Neural cell (in vitro differentiated cells): Measurements from ENCODE around the gene TRAF2. TPM values are rescaled to one million over a fixed set of nuclear protein-coding genes. Genes with fewer than 3 reads are reported as not detected.

ENCODE experiments used
- H2AFZ ChIP-seq: fragments of 200-600, 300-800 bp; sonication (generic), shearing (Covaris generic); 2 replicates; pipeline ENCODE4 v1.6.0; 2014; ENCODE audit warnings: low read depth, mild to moderate bottlenecking, antibody characterized with exemption, low read length, moderate library complexity
- H3F3A ChIP-seq: fragments of 200-600 bp; shearing (Covaris generic); 2 replicates; pipeline ENCODE4 v1.6.1; 2016; ENCODE audit warnings: mild to moderate bottlenecking, moderate library complexity, mixed read lengths, antibody characterized with exemption, low read length; ENCODE audit not compliant: insufficient read depth, poor library complexity, severe bottlenecking
- H3K27ac ChIP-seq: fragments of 200-600, 300-800 bp; sonication (generic), shearing (Covaris generic); 2 replicates; pipeline ENCODE4 v1.5.1; 2014; ENCODE audit warnings: mild to moderate bottlenecking, low read length, moderate library complexity
- H3K27me3 ChIP-seq: fragments of 300-800, 200-600 bp; sonication (generic), shearing (Covaris generic); 2 replicates; pipeline ENCODE4 v1.6.0; 2014; ENCODE audit warnings: mild to moderate bottlenecking, low read depth, low read length, moderate library complexity; ENCODE audit not compliant: insufficient read depth
- H3K36me3 ChIP-seq: fragments of 300-800, 200-600 bp; sonication (generic), shearing (Covaris generic); 2 replicates; pipeline ENCODE4 v1.5.1; 2014; ENCODE audit warnings: mild to moderate bottlenecking, antibody characterized with exemption, low read length, moderate library complexity; ENCODE audit not compliant: insufficient read depth
- H3K4me2 ChIP-seq: fragments of 300-800, 200-600 bp; sonication (generic), shearing (Covaris generic); 2 replicates; pipeline ENCODE4 v1.6.0; 2014; ENCODE audit warnings: mild to moderate bottlenecking, low read length
- H3K4me3 ChIP-seq: fragments of 300-800, 200-600 bp; sonication (generic), shearing (Covaris generic); 2 replicates; pipeline ENCODE4 v1.5.1; 2014; ENCODE audit warnings: mild to moderate bottlenecking, low read length, moderate library complexity
- H3K79me2 ChIP-seq: fragments of 200-600 bp; shearing (Covaris generic); replicated peaks from 2 replicates; pipeline ENCODE4 v1.6.0; 2014; ENCODE audit warnings: mild to moderate bottlenecking, low read length, moderate library complexity; ENCODE audit not compliant: insufficient read depth
- H3K9ac ChIP-seq: fragments of 300-800, 200-600 bp; sonication (generic), shearing (Covaris generic); 2 replicates; pipeline ENCODE4 v1.6.1; 2016; ENCODE audit warnings: mild to moderate bottlenecking, low read length, mixed read lengths
- H3K9me2 ChIP-seq: fragments of 200-600 bp; shearing (Covaris generic); 2 replicates; pipeline ENCODE4 v1.6.1; 2016; ENCODE audit warnings: mild to moderate bottlenecking, low read length, mixed read lengths; ENCODE audit not compliant: insufficient read depth
- H3K9me3 ChIP-seq: fragments of 200-600, 300-800 bp; sonication (generic), shearing (Covaris generic); 2 replicates; pipeline ENCODE4 v1.6.1; 2016; ENCODE audit warnings: mild to moderate bottlenecking, mixed run types, low read length, moderate library complexity, mixed read lengths
- H4K20me1 ChIP-seq: fragments of 200-600 bp; shearing (Covaris generic); 2 replicates; pipeline ENCODE4 v1.6.1; 2016; ENCODE audit warnings: mild to moderate bottlenecking, mixed run types; ENCODE audit not compliant: insufficient read depth
- EP300 ChIP-seq: fragments of 450-650 bp; conservative IDR thresholded peaks from 2 replicates; pipeline ENCODE4 v1.6.1; 2014; ENCODE audit warnings: antibody characterized with exemption, mild to moderate bottlenecking, moderate library complexity; ENCODE audit not compliant: poor library complexity, severe bottlenecking
- EZH2 ChIP-seq: fragments of 200-600, 300-800 bp; shearing (Covaris generic), sonication (generic); IDR thresholded peaks from 2 replicates; pipeline ENCODE4 v1.6.1; 2014; ENCODE audit warnings: antibody characterized with exemption, low read length, borderline replicate concordance, mild to moderate bottlenecking; ENCODE audit not compliant: insufficient read depth, poor library complexity, severe bottlenecking
- MXI1 ChIP-seq: fragments of 450-650 bp; conservative IDR thresholded peaks from 2 replicates; pipeline ENCODE4 v1.6.1; 2014; ENCODE audit warnings: antibody characterized with exemption, mild to moderate bottlenecking; ENCODE audit not compliant: poor library complexity, severe bottlenecking
- POLR2AphosphoS5 ChIP-seq: IDR thresholded peaks from 2 replicates; pipeline ENCODE4 v1.6.1; 2012
- RAD21 ChIP-seq: fragments of 450-650 bp; conservative IDR thresholded peaks from 2 replicates; pipeline ENCODE4 v1.6.1; 2014; ENCODE audit warnings: antibody characterized with exemption, mild to moderate bottlenecking, moderate library complexity
- SMC3 ChIP-seq: fragments of 450-650 bp; conservative IDR thresholded peaks from 2 replicates; pipeline ENCODE4 v1.6.1; 2014; ENCODE audit warnings: antibody characterized with exemption, mild to moderate bottlenecking, moderate library complexity; ENCODE audit not compliant: poor library complexity
- TAF1 ChIP-seq: IDR thresholded peaks from 2 replicates; pipeline ENCODE4 v1.6.1; 2012; ENCODE audit warnings: low read depth
- polyA plus RNA-seq: library from polyadenylated mRNA; depleted of rRNA; stranded (reverse); fragments of >200 nt; gene quantifications from 2 replicates; pipeline ENCODE4 v1.2.3, GENCODE V29; 2014
- TF ChIP-seq, protein P1 (sequence below): fragments of 450-650 bp; IDR thresholded peaks from 2 replicates; pipeline ENCODE4 v1.5.1; 2014; ENCODE audit warnings: antibody characterized with exemption, mild to moderate bottlenecking, moderate library complexity; ENCODE audit not compliant: poor library complexity, severe bottlenecking
- TF ChIP-seq, protein P2 (sequence below): IDR thresholded peaks from 2 replicates; pipeline ENCODE4 v1.6.1; 2012; ENCODE audit warnings: borderline replicate concordance

Gene TRAF2
- polyA plus RNA-seq, 1 donor from 2014 or later, result 14.6 TPM

GRCh38 chr9:136902259-136902821 lies 16.0 kb downstream of the TRAF2 start:
- Histone ChIP-seq H3K36me3 (no peaks in the 10 kb centered on the region), H3K27ac (no peak overlapping the region), H2AFZ (no peak overlapping the region), H3K79me2 (no peaks in the 10 kb centered on the region), H3K4me2 (no peak overlapping the region), H3K4me3 (no peak overlapping the region), H3K27me3 (no peaks in the 10 kb centered on the region), H3K9me2 (no peaks in the 10 kb centered on the region), H3K9me3 (no peaks in the 10 kb centered on the region), H3F3A (no peaks in the 10 kb centered on the region), H3K9ac (no peak overlapping the region), H4K20me1 (no peaks in the 10 kb centered on the region)
- TF ChIP-seq SMC3, result no peak
- no peak for TF ChIP-seq EZH2
- TF ChIP-seq MXI1, result no peak
- no peak for TF ChIP-seq TAF1
- no peak for TF ChIP-seq POLR2AphosphoS5
- no peak for TF ChIP-seq EP300
- TF ChIP-seq, protein P1, sequence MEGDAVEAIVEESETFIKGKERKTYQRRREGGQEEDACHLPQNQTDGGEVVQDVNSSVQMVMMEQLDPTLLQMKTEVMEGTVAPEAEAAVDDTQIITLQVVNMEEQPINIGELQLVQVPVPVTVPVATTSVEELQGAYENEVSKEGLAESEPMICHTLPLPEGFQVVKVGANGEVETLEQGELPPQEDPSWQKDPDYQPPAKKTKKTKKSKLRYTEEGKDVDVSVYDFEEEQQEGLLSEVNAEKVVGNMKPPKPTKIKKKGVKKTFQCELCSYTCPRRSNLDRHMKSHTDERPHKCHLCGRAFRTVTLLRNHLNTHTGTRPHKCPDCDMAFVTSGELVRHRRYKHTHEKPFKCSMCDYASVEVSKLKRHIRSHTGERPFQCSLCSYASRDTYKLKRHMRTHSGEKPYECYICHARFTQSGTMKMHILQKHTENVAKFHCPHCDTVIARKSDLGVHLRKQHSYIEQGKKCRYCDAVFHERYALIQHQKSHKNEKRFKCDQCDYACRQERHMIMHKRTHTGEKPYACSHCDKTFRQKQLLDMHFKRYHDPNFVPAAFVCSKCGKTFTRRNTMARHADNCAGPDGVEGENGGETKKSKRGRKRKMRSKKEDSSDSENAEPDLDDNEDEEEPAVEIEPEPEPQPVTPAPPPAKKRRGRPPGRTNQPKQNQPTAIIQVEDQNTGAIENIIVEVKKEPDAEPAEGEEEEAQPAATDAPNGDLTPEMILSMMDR, result no peak
- no peak for TF ChIP-seq RAD21
- TF ChIP-seq, protein P2, sequence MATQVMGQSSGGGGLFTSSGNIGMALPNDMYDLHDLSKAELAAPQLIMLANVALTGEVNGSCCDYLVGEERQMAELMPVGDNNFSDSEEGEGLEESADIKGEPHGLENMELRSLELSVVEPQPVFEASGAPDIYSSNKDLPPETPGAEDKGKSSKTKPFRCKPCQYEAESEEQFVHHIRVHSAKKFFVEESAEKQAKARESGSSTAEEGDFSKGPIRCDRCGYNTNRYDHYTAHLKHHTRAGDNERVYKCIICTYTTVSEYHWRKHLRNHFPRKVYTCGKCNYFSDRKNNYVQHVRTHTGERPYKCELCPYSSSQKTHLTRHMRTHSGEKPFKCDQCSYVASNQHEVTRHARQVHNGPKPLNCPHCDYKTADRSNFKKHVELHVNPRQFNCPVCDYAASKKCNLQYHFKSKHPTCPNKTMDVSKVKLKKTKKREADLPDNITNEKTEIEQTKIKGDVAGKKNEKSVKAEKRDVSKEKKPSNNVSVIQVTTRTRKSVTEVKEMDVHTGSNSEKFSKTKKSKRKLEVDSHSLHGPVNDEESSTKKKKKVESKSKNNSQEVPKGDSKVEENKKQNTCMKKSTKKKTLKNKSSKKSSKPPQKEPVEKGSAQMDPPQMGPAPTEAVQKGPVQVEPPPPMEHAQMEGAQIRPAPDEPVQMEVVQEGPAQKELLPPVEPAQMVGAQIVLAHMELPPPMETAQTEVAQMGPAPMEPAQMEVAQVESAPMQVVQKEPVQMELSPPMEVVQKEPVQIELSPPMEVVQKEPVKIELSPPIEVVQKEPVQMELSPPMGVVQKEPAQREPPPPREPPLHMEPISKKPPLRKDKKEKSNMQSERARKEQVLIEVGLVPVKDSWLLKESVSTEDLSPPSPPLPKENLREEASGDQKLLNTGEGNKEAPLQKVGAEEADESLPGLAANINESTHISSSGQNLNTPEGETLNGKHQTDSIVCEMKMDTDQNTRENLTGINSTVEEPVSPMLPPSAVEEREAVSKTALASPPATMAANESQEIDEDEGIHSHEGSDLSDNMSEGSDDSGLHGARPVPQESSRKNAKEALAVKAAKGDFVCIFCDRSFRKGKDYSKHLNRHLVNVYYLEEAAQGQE, result no peak

GRCh38 chr9:136903041-136903554 lies 16.8 kb downstream of the TRAF2 start:
- H3K27ac ChIP-seq, result no peak overlapping the region
- H3K9ac ChIP-seq, result no peak overlapping the region
- H3F3A ChIP-seq, result no peaks in the 10 kb centered on the region

More at GRCh38 chr9:136903041-136903554, 16.8 kb downstream of the TRAF2 start:
- Histone ChIP-seq H3K9me2 (no peaks in the 10 kb centered on the region), H3K36me3 (no peaks in the 10 kb centered on the region), H3K79me2 (no peaks in the 10 kb centered on the region), H3K4me3 (no peak overlapping the region), H4K20me1 (no peaks in the 10 kb centered on the region), H2AFZ (no peak overlapping the region), H3K9me3 (no peaks in the 10 kb centered on the region), H3K27me3 (no peaks in the 10 kb centered on the region), H3K4me2 (no peak overlapping the region)
- TF ChIP-seq EZH2, result no peak
- TF ChIP-seq TAF1, result no peak
- no peak for TF ChIP-seq SMC3
- TF ChIP-seq RAD21, result no peak
- no peak for TF ChIP-seq EP300
- TF ChIP-seq, protein P2, result no peak
- TF ChIP-seq, protein P1, result no peak
- TF ChIP-seq MXI1, result no peak
- no peak for TF ChIP-seq POLR2AphosphoS5
